DOHH2 (cell line): Measurements from ENCODE around the gene NKAP.

Experiments
- EZH2phosphoT487 ChIP-seq: fragments of 200-600 bp; sonication (generic); IDR thresholded peaks from 2 replicates; pipeline ENCODE4 v1.6.1; 2017; ENCODE audit warnings: borderline replicate concordance, mild to moderate bottlenecking, antibody characterized with exemption, low read length, moderate library complexity, mixed read lengths
- TF ChIP-seq, protein P1 (sequence below): fragments of 200-600 bp; sonication (generic); IDR thresholded peaks from one replicate; pipeline ENCODE4 v1.5.1; 2014; ENCODE audit warnings: antibody characterized with exemption, mild to moderate bottlenecking, low read depth, low read length; ENCODE audit not compliant: poor library complexity, severe bottlenecking

DNA sequence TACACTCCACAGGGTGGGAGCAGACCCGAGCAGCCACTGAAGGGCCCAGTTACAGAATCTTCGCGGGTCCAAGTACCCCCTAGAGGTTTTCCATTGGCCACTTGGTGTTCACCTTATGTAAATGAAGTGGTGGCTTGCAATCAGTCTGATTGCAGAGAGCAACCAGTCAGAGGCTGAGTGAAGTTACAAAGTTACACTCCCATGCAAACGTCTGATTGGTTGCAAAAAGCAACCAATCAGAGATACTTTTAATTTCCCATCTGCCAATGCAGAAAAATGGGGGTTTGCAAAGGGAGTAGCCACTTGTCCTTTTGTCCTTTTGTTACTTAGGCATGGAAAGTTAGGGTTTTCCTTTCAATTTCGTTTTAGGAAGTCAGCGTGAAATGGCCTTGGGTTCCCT lies 27.0 kb upstream of the NKAP start:
- TF ChIP-seq, protein P1, sequence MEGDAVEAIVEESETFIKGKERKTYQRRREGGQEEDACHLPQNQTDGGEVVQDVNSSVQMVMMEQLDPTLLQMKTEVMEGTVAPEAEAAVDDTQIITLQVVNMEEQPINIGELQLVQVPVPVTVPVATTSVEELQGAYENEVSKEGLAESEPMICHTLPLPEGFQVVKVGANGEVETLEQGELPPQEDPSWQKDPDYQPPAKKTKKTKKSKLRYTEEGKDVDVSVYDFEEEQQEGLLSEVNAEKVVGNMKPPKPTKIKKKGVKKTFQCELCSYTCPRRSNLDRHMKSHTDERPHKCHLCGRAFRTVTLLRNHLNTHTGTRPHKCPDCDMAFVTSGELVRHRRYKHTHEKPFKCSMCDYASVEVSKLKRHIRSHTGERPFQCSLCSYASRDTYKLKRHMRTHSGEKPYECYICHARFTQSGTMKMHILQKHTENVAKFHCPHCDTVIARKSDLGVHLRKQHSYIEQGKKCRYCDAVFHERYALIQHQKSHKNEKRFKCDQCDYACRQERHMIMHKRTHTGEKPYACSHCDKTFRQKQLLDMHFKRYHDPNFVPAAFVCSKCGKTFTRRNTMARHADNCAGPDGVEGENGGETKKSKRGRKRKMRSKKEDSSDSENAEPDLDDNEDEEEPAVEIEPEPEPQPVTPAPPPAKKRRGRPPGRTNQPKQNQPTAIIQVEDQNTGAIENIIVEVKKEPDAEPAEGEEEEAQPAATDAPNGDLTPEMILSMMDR, result no peak
- no peak for TF ChIP-seq EZH2phosphoT487
